Nephron (organoid): Measurements from ENCODE around the gene DLGAP1.

ENCODE experiments used
- H3K27ac Mint-ChIP-seq, 3 experiments: 2 replicates each; pipeline ENCODE4 v1.8.0; 2020; ENCODE audit warnings: mixed read lengths in 3 of 3, mild to moderate bottlenecking in 2 of 3, moderate library complexity in 1 of 3
- H3K27me3 Mint-ChIP-seq: 2 replicates; pipeline ENCODE4 v1.8.0; 2021; ENCODE audit warnings: low read depth, mild to moderate bottlenecking, moderate library complexity, mixed read lengths
- H3K36me3 Mint-ChIP-seq: 2 replicates; pipeline ENCODE4 v1.8.0; 2020; ENCODE audit warnings: low read depth, mixed read lengths
- H3K4me1 Mint-ChIP-seq: 2 replicates; pipeline ENCODE4 v1.8.0; 2020; ENCODE audit warnings: mixed read lengths
- H3K4me3 Mint-ChIP-seq, 3 experiments: 2 replicates each; pipeline ENCODE4 v1.8.0; 2020; ENCODE audit warnings: mild to moderate bottlenecking in 3 of 3, mixed read lengths in 3 of 3, moderate library complexity in 2 of 3
- H3K9me3 Mint-ChIP-seq: 2 replicates; pipeline ENCODE4 v1.8.0; 2020; ENCODE audit warnings: mixed read lengths
- TF ChIP-seq, protein P1 (sequence below), 3 experiments: fragments of 200-600 bp; sonication (generic); IDR thresholded peaks; one replicate each; pipeline ENCODE4 v1.5.0; 2021; ENCODE audit warnings: antibody characterized with exemption in 3 of 3; ENCODE audit not compliant: unreplicated experiment in 3 of 3

The DLGAP1 gene

DNA sequence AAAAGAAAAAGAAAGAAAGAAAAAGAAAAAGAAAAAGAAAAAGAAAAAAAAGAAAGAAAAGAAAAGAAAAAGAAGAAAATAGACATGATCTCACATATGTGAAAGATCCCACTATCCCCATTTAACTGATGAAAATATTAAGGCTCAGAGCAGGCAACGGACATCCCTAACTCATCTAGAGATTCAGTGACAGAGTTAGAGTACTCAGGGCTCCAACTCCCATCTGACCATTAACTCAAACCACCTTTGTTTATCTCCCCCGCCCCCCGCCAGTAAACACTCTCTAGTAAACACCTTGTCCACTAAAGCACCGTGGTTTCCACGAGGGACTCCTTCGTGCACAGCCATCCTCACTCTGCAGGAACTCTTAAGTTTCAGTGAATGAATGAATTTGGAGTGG, 862.2 kb downstream of the DLGAP1 start:
- H3K27ac Mint-ChIP-seq, result peak overlapping the region; percentile 96 to 98 (median 98)
- peaks cover 61% of the 10 kb centered on the region for H3K4me1 Mint-ChIP-seq
- H3K27me3 Mint-ChIP-seq, result no peaks in the 10 kb centered on the region
- no peaks in the 10 kb centered on the region for H3K9me3 Mint-ChIP-seq
- no peaks in the 10 kb centered on the region for H3K36me3 Mint-ChIP-seq
- H3K4me3 Mint-ChIP-seq, result peak overlapping the region; percentile 81 to 95 (median 83)
- TF ChIP-seq, protein P1, sequence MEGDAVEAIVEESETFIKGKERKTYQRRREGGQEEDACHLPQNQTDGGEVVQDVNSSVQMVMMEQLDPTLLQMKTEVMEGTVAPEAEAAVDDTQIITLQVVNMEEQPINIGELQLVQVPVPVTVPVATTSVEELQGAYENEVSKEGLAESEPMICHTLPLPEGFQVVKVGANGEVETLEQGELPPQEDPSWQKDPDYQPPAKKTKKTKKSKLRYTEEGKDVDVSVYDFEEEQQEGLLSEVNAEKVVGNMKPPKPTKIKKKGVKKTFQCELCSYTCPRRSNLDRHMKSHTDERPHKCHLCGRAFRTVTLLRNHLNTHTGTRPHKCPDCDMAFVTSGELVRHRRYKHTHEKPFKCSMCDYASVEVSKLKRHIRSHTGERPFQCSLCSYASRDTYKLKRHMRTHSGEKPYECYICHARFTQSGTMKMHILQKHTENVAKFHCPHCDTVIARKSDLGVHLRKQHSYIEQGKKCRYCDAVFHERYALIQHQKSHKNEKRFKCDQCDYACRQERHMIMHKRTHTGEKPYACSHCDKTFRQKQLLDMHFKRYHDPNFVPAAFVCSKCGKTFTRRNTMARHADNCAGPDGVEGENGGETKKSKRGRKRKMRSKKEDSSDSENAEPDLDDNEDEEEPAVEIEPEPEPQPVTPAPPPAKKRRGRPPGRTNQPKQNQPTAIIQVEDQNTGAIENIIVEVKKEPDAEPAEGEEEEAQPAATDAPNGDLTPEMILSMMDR (IDR thresholded peaks at IDR 0.05; ENCODE audit: unreplicated experiment in 3 of 3), result no peak

DNA sequence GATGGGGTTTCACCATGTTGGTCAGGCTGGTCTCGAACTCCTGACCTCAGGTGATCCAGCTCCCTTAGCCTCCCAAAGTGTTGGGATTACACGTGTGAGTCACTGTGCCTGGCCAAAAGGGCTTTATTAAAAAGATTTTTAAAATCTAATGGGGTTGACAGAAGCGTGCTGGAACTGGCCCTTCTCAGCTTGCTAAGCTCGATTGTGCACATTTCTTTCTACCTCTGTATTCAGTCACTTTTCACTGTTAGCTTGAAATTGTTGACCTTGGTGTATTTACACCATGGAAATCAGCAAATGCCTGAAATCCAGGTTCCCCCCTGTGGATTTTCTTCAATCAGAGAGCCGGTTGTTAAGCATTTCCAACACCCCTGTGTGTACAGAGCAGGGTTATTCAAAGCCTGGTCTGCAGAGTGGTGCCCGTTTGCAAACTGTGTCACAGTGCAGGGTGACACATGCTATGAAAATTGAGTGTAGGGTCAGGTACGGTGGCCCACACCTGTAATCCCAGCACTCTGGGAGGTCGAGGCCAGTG, 864.9 kb downstream of the DLGAP1 start:
- H3K4me3 Mint-ChIP-seq, result no peak overlapping the region
- no peak overlapping the region for H3K27ac Mint-ChIP-seq
- H3K4me1 Mint-ChIP-seq, result peaks cover 47% of the 10 kb centered on the region
- H3K9me3 Mint-ChIP-seq, result no peaks in the 10 kb centered on the region
- H3K36me3 Mint-ChIP-seq, result no peaks in the 10 kb centered on the region
- peaks cover under 1% of the 10 kb centered on the region for H3K27me3 Mint-ChIP-seq
- TF ChIP-seq, protein P1 (IDR thresholded peaks at IDR 0.05; ENCODE audit: unreplicated experiment in 3 of 3), result no peak

DNA sequence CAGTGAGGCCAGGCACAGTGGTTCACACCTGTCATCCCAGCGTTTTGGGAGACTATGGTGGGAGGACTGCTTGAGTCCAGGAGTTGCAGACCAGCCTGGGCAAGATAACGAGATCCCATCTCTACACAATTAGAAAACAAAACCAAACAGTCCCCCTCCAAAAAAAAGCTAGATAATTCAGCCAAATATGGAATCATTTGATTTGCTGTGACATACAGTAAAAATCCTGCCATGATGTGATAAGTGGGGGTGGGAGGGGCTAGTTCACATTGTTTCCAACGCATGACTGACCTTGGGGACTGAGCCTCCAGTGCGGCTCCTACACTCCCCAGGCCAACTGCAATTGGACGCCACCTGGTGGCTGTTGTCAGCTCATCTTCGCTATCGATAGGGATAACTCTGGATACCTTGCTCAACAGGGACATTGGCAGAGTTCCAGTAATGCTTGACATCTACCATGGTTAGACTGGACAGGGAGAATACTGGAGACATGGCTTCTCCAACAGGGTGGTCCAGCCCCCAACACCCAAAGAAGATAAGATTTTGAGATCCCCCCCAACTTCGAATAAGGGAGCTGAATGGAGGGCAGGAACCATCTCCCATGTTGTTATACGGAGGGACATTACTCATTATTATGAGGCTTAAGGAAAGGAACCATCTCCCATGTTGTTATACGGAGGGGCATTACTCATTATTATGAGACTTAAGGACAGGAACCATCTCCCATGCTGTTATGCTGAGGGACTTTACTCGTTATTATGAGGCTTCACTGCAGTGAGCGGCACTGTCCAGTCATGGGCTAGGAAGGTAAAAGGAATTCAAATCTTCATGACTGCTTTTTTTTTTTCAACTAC, 869.2 kb downstream of the DLGAP1 start:
- TF ChIP-seq, protein P1 (IDR thresholded peaks at IDR 0.05; ENCODE audit: unreplicated experiment in 3 of 3), result peak; percentile 51 to 67 (median 62)
- no peak overlapping the region for H3K4me3 Mint-ChIP-seq
- H3K27me3 Mint-ChIP-seq, result peaks cover 4% of the 10 kb centered on the region
- H3K4me1 Mint-ChIP-seq, result peaks cover 21% of the 10 kb centered on the region
- H3K27ac Mint-ChIP-seq, result peak overlapping the region; percentile 13 to 33 (median 25)
- no peaks in the 10 kb centered on the region for H3K9me3 Mint-ChIP-seq
- H3K36me3 Mint-ChIP-seq, result no peaks in the 10 kb centered on the region

DNA sequence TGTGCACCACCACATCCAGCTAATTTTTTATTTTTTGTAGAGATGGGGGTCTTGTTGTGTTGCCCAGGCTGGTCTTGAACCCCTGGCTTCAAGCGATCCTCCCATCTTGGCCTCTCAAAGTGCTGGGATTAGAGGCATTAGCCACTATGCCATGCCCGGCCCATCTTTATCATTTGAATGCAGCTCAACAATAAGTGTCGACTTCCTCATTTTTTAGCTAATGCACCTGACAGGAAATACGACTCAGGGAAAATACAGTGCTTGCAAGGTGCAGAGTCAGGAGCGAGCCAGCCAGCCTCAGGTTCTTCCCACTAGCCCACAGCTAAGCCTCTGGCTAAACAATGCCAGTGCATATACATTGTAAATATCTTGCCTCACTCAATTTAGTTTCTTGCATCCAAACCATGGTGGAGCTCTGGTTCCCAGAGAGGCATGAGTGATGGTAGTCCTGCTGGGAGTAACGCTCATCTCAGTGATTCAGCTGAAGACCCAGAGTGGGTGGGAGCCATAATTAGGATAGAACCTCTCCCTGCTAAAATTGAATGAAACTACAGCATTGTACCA, 870.1 kb downstream of the DLGAP1 start:
- Mint-ChIP-seq H3K36me3 (no peaks in the 10 kb centered on the region), H3K27me3 (peaks cover 4% of the 10 kb centered on the region), H3K4me1 (peaks cover 19% of the 10 kb centered on the region), H3K9me3 (no peaks in the 10 kb centered on the region), H3K4me3 (no peak overlapping the region), H3K27ac (peak overlapping the region in 1 of 3 experiments; percentile 13)
- TF ChIP-seq, protein P1 (IDR thresholded peaks at IDR 0.05; ENCODE audit: unreplicated experiment in 3 of 3), result no peak

DNA sequence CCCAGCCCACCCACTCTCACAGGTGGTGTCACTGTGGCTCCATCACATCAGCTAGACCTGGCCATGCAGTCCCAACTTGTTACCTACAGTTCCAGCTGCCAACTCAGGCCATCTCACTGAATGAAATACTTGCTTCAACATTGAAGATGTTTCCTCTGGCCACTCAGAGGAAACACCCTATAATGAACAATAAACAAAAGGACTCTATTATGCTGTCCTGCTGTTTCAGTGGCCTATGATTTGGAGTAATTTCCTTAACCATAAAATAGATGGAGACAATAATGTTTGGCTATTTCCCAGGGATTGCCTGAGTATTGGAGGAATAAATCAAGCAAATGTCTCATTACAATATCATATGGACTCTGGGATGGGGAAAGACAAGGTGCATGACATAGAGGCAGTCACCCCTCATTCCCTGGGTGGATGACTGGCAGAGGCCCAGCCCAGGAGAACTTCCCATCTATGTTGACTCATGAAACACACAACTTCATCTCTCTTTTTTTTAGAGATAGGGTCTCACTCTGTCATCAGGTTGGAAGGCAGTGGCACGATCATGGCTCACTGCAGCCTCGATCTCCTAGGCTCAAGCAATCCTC, 870.7 kb downstream of the DLGAP1 start:
- H3K4me1 Mint-ChIP-seq, result peaks cover 19% of the 10 kb centered on the region
- TF ChIP-seq, protein P1 (IDR thresholded peaks at IDR 0.05; ENCODE audit: unreplicated experiment in 3 of 3), result no peak
- no peaks in the 10 kb centered on the region for H3K36me3 Mint-ChIP-seq
- no peak overlapping the region for H3K27ac Mint-ChIP-seq
- no peak overlapping the region for H3K4me3 Mint-ChIP-seq
- peaks cover 4% of the 10 kb centered on the region for H3K27me3 Mint-ChIP-seq
- no peaks in the 10 kb centered on the region for H3K9me3 Mint-ChIP-seq
